GM21381 (cell line): ENCODE results near the gene PSME3.
"Not testable (repeated sequence)": the region's sequence is repeated elsewhere in the genome, so short reads cannot be mapped to it uniquely, and the experiment has no call there.

Experiments used
- ATAC-seq: cut with Tn5 transposase; IDR thresholded peaks from one replicate; pipeline ENCODE4 v1.9.1; 2021; ENCODE audit warnings: mild to moderate bottlenecking, moderate library complexity; ENCODE audit not compliant: unreplicated experiment

Gene PSME3

DNA sequence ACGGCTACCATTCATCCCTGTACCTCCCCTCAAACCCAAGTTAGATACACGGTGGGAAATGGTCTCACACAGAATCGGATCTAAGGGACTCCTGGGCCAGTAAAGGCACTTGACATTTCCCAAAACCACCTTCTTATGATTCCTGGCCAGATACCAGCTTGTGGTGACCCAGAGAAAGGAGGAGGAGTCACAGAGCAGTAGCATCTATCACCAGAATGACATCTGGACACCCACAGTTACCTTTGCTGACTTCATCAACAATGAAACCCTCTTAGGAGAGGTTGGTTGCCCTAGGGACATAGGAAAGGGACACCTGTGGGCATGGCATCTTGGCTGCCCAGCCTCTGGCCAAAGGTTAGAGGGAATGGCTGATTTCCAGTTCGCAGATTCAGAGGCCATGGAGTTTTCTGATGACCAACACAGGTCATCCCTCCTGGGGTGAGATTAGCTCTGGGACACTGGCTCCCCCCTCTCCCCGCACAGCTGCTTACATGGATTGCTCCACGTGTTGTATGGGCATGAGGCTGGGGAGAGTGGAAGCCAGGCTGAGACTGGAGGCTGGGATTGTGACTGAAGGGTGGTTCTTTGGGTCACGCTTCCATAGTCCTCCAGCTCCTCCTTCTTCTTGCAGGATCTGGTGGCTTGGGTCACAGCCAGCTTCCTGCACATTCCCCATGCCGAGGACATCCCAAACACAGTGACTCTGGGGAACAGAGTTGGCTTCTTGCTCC is 16.4 kb downstream of the PSME3 start:
- ATAC-seq, result no peak

DNA sequence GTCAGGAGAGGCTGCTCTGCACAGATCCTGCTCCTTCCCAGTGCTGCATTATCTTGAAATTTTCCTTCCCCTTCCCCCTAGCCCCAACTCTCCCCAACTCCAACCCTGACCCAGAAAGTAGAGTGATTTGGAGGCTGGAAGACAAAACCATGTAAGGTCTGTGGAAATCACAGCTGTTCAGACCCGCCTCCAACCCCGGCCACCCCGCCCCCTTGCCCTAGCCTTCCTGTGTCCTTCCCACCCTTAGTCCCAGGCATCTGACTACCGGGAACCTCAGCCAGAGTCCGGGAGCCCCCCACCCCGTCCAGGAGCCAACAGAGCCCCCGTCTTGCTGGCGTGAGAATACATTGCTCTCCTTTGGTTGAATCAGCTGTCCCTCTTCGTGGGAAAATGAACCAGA is 17.8 kb downstream of the PSME3 start, which contains the start of gene AOC3:
TSS of gene AOC3 (plus strand) at position 246 of the 400 bp plus-strand sequence. CDS start at position 391, 145 bp downstream.
- no peak for ATAC-seq

DNA sequence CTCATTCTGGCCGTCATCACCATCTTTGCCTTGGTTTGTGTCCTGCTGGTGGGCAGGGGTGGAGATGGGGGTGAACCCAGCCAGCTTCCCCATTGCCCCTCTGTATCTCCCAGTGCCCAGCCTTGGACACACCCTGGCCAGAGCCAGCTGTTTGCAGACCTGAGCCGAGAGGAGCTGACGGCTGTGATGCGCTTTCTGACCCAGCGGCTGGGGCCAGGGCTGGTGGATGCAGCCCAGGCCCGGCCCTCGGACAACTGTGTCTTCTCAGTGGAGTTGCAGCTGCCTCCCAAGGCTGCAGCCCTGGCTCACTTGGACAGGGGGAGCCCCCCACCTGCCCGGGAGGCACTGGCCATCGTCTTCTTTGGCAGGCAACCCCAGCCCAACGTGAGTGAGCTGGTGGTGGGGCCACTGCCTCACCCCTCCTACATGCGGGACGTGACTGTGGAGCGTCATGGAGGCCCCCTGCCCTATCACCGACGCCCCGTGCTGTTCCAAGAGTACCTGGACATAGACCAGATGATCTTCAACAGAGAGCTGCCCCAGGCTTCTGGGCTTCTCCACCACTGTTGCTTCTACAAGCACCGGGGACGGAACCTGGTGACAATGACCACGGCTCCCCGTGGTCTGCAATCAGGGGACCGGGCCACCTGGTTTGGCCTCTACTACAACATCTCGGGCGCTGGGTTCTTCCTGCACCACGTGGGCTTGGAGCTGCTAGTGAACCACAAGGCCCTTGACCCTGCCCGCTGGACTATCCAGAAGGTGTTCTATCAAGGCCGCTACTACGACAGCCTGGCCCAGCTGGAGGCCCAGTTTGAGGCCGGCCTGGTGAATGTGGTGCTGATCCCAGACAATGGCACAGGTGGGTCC is 18.4 kb downstream of the PSME3 start:
- ATAC-seq, result not testable (repeated sequence)

DNA sequence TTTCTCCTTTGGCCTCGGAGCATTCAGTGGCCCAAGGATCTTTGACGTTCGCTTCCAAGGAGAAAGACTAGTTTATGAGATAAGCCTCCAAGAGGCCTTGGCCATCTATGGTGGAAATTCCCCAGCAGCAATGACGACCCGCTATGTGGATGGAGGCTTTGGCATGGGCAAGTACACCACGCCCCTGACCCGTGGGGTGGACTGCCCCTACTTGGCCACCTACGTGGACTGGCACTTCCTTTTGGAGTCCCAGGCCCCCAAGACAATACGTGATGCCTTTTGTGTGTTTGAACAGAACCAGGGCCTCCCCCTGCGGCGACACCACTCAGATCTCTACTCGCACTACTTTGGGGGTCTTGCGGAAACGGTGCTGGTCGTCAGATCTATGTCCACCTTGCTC is 19.2 kb downstream of the PSME3 start:
- ATAC-seq, result no peak

DNA sequence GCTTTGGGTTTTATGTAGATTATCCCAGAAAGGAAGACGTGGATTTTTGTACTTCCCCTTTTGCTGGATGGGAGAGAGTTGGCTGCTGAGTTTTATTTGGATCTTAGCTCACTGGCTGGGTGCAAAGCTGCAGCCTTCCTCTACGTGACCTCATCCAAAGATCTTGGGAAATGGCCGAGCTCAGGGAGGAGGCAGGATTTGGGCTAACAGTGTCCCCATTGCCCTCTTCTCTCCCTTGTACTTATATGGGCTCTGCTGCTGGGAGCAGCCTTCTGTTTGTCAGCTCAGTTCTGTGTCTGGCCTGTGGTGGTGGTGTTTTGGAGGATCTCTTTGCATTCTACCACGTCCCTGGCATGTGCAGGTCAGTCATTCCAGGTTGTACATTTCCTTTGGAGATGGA is 19.8 kb downstream of the PSME3 start:
- ATAC-seq, result no peak

DNA sequence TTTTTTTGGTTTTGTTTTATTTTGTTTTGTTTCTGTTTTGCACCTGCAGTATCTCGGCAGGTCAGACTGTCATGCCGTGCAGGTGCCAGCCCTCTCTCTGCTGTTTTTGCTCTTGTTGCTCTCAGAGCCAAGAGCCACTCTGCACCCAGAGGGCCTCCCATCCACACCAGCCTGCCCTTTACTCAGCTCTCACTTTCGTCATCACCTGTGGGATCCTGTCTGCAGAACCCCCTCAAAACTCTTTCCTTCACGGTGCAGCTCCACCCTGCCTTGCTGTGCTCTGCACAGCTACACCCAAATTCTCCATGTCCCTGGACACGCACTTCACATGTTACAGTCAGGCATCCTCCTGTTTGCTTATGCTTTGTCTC is 20.4 kb downstream of the PSME3 start:
- no peak for ATAC-seq

DNA sequence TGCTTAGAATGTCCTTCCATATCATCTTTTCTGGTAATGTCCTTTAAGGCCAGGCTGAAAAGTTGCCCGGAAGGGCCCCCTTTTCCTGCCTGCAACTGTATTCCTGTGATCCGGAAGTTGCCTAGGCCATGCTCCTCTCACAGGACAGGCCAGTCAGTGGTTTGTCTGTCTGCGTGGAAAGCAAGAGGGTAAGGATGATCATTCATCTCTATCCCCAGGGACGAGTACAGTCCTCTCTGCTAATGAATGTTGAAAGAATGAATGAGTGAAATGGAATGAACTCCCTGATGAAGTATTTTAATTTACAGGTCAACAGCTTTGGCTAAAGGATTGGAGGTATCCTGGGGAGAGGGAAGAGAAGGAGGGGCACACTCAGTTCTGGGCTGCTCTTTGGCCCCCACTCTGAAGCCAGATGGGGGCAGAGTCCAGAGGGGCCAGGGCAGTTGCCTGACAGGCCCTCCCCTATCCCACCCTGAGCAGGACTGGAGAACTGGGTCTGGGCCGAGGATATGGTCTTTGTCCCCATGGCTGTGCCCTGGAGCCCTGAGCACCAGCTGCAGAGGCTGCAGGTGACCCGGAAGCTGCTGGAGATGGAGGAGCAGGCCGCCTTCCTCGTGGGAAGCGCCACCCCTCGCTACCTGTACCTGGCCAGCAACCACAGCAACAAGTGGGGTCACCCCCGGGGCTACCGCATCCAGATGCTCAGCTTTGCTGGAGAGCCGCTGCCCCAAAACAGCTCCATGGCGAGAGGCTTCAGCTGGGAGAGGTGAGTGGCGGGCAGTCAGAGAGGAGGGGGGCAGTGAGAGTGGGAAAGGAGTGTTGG is 21.0 kb downstream of the PSME3 start:
- ATAC-seq, result no peak

DNA sequence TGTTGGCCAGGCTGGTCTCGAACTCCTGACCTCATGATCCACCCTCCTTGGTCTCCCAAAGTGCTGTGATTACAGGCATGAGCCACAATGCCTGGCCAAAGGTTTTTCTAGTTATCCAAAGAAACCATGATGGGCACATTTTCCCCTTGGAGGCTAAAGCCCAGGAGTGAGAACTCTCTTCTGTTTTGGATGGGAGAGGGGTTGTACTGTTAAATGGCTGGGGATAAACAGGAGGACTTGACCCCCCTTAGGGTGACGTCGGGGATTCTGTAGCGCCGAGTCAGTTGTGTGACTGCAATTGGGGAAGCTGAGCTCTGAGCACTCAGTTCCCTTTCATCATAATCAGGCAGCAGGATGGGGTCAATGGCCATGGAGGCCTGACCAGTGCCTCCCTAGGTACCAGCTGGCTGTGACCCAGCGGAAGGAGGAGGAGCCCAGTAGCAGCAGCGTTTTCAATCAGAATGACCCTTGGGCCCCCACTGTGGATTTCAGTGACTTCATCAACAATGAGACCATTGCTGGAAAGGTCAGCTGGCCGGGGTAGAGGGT is 21.9 kb downstream of the PSME3 start:
- ATAC-seq, result no peak

DNA sequence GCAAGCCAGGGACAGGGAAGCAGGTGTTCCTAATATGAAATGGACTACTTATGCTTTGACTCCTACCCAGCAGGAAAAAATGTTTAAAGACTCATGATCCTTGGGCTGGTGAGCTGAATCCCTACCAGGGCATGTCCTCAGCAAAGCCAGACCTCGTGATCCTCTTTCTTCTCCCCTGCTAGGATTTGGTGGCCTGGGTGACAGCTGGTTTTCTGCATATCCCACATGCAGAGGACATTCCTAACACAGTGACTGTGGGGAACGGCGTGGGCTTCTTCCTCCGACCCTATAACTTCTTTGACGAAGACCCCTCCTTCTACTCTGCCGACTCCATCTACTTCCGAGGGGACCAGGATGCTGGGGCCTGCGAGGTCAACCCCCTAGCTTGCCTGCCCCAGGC is 22.9 kb downstream of the PSME3 start:
- not testable (repeated sequence) for ATAC-seq

DNA sequence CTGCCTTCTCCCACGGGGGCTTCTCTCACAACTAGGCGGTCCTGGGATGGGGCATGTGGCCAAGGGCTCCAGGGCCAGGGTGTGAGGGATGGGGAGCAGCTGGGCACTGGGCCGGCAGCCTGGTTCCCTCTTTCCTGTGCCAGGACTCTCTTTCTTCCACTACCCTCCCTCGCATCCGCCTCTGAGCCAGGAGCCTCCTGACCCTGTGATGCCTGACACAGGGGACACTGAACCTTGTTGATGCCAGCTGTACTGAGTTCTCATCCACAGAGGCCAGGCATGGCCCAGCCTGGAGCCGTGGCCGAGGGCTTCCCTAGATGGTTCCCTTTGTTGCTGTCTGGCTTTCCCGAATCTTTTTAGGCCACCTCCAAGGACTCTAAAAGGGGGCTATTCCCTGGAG is 23.3 kb downstream of the PSME3 start:
- not testable (repeated sequence) for ATAC-seq

DNA sequence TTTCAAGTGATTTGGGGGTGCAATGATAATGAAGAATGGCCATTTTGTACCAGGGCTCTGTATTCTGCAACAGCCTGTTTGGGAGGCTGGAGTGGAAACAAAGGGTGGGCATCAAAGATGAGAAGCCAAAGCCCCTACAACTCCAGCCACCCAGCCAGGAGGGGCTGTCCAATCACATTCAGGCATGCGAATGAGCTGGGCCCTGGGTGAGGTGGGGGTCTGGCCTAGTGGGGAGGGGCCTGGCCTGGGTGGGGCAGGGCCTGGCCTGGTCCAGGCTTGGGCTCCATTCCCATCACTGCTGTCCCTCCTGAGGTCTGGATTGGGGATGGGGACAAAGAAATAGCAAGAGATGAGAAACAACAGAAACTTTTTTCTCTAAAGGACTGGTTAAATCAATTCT is 24.2 kb downstream of the PSME3 start:
- ATAC-seq, result no peak

DNA sequence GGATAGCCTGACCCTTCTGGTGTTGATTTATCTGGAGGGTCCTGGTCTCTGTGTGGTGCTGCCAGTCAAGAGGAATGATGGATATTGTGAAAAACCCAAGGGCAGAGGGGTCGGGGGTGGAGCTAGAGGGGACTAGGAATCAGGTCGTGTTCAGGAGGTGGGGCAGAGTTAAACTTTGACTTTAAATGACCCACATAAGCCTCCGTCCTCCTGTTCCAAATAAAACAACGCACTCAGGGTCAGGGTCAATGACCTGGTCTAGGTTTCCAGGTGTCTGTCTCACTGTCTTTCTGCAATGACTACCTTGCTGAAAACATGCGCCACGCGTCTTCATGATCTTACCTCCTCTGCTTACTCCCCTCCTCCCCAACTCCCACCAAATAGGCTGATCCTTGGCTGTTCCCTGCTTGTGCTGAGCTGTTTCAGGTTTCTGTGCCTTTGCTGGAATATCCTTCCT is 32.5 kb downstream of the PSME3 start:
- no peak for ATAC-seq

DNA sequence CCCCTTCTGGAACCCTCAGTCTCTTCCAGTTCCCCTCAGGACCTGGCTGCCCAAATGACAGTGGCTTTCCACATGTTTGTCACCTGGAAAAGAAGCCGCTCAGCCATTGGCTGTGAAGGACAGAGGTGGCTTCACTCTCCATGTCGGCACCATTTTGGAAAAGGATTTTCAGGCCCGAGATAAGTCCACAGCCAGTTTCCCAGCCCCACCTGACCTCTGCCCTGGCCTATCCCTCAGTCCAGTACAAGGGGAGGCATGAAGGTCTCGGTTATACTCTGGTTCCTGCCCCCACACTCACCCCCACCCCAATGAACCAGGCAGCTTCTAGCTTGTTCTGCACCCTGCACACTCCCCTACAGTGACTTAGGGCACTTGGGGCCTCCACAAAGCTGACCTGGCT is 33.0 kb downstream of the PSME3 start:
- no peak for ATAC-seq

DNA sequence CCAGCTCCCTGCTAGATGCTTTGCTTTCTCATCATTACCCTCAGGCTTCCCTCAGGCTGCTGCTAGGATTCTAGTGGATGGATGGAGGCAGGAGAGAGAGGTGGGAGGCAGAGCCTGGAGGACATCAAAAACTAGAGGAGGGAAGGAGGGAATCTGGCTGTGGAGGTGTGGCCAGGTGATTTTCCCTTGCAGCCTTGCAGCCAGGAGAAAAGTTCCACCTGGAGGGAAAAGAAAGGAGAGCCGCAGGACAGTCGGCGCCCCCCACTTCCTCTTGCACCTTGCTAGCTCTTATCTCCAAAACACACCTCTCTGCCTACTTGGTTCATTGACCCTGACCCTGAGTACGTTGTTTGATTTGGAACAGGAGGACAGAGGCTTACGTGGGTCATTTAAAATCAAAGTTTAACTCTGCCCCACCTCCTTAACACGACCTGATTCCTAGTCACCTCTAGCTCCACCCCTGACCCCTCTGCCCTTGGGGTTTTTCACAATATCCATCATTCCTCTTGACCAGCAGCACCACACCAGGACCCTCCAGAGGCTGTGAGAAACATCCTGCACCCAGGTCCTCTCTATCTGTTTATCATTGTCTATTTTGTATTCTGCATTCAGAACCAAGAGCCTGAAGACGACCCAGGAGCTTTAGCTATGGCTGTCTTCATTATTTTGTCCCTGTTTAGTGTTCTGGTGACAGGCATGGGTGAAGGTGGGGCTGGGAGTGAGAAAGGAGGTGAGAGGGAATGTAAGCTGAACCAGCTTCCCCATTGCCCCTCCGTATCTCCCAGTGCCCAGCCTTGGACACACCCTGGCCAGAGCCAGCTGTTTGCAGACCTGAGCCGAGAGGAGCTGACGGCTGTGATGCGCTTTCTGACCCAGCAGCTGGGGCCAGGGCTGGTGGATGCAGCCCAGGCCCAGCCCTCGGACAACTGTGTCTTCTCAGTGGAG is 33.7 kb downstream of the PSME3 start:
- no peak for ATAC-seq

DNA sequence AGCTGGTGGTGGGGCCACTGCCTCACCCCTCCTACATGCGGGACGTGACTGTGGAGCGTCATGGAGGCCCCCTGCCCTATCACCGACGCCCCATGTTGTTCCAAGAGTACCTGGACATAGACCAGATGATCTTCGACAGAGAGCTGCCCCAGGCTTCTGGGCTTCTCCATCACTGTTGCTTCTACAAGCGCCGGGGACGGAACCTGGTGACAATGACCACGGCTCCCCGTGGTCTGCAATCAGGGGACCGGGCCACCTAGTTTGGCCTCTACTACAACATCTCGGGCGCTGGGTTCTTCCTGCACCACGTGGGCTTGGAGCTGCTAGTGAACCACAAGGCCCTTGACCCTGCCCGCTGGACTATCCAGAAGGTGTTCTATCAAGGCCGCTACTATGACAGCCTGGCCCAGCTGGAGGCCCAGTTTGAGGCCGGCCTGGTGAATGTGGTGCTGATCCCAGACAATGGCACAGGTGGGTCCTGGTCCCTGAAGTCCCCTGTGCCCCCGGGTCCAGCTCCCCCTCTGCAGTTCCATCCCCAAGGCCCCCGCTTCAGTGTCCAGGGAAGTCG is 34.6 kb downstream of the PSME3 start:
- ATAC-seq, result not testable (repeated sequence)

DNA sequence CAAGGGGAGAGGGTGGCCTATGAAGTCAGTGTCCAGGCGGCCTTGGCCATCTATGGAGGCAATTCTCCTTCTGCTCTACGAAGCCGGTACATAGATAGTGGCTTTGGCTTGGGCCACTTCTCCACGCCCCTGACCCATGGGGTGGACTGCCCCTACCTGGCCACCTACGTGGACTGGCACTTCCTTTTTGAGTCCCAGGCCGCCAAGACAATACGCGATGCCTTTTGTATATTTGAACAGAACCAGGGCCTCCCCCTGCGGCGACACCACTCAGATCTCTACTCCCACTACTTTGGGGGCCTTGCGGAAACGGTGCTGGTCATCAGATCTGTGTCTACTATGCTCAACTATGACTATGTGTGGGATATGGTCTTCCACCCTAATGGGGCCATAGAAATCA is 35.1 kb downstream of the PSME3 start:
- ATAC-seq, result no peak

DNA sequence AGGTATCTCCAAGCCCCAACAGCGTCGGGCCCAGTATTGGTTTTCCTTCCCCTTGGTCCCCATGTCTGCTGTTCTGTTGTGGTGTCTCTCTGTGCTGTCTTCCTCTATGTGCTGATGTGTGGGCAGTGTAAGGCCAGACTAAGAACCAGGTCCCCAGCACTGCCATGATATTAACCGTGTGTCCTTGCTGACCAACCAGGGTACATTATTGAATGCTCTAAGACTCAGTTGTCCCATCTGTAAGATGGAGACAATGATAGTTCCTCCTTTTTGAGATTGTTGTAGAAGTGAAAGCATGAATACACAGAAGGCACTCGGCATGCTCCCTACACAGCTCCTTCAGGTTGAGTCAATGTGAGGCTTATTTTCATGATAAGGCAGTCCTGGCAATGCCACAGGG is 38.5 kb downstream of the PSME3 start:
- ATAC-seq, result no peak

DNA sequence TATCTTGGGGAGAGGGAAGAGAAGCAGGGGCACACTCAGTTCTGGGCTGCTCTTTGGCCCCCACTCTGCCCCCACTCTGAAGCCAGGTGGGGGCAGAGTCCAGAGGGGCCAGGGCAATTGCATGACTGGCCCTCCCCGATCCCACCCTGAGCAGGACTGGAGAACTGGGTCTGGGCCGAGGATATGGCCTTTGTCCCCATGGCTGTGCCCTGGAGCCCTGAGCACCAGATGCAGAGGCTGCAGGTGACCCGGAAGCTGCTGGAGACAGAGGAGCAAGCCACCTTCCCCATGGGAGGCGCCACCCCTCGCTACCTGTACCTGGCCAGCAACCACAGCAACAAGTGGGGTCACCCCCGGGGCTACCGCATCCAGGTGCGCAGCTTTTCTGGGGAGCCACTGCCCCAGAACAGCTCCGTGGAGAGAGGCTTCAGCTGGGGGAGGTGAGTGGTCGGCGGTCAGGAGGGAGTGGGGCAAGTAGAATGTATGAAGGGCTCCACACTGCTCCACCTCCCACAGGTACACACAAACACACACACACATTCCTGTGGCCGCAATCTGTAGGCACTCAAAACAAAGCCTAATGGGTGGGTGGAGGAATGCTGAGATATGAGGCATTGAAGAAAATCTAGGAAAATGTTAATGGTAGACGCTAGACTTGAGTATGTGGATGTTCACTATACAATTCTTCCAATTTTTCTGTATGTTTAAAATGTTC is 39.2 kb downstream of the PSME3 start:
- no peak for ATAC-seq

DNA sequence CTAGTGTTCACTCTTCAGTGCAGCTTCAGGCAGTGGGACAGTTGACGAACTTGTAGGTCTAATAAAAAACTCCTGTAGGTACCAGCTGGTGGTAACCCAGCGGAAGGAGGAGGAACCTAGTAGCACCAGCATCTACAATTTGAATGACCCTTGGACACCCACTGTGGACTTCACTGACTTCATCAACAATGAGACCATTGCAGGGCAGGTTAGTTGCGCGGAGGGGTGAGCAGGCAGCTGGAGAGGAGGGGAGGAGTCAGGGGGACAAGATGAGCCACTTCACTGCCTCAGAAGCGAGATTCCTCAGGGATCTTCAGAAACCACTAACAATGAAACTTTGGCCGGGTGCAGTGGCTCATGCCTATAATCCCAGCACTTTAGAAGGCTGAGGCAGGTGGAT is 40.1 kb downstream of the PSME3 start:
- no peak for ATAC-seq
